B cell (primary cell): Measurements from ENCODE around the gene FMN1. TPM values are rescaled to one million over a fixed set of nuclear protein-coding genes. Genes with fewer than 3 reads are reported as not detected.

Experiments
- ATAC-seq: fragments of 200-7000 bp; cut with Tn5 transposase; one replicate; pipeline ENCODE4 v1.10.0; 2021; ENCODE audit warnings: low read depth, mild to moderate bottlenecking, moderate number of reproducible peaks, moderate library complexity
- CTCF ChIA-PET: fragments of 350-600 bp; sonication (Branson Sonifier 250); formaldehyde crosslinking; loops from one replicate; lab custom pipeline; 2021; ENCODE audit warnings: antibody characterized with exemption, inconsistent platforms; lab: Charles Lee
- POLR2A ChIA-PET: fragments of 350-600 bp; sonication (Branson Sonifier 250); formaldehyde crosslinking; loops from one replicate; lab custom pipeline; 2021; ENCODE audit warnings: antibody characterized with exemption; lab: Charles Lee
- DNase-seq: peaks from one replicate; pipeline ENCODE4 v3.0.0; 2013
- H2AFZ ChIP-seq: 2 replicates; pipeline ENCODE4 v1.6.1; 2012; ENCODE audit warnings: mild to moderate bottlenecking, low read depth, low read length; ENCODE audit not compliant: insufficient read depth, poor library complexity, severe bottlenecking
- H3K27ac ChIP-seq, 2 donors: 1 replicate in 1 of 2; 2 replicates in 1 of 2; pipeline ENCODE4 v1.5.1; 2012 to 2013; ENCODE audit warnings: low read length in 2 of 2, mild to moderate bottlenecking in 2 of 2, moderate library complexity in 1 of 2
- H3K27me3 ChIP-seq, 4 experiments: fragments of 200-600 bp in 1 of 4; sonication (generic) in 1 of 4; replicated peaks in 1 of 4; 1 replicate in 2 of 4; 2 replicates in 2 of 4; pipeline versions ENCODE4 v1.6.1 to v1.7.0; 2013 to 2016; ENCODE audit warnings: low read length in 3 of 4, mild to moderate bottlenecking in 2 of 4, mixed read lengths in 1 of 4, moderate library complexity in 1 of 4; ENCODE audit not compliant: insufficient read depth in 4 of 4, control insufficient read depth in 3 of 4; ENCODE audit errors: control extremely low read depth in 1 of 4
- H3K36me3 ChIP-seq, 2 experiments: replicated peaks in 1 of 2; 1 replicate in 1 of 2; 2 replicates in 1 of 2; pipeline versions ENCODE4 v1.6.1 to v1.7.1; 2013; ENCODE audit warnings: low read length in 1 of 2; ENCODE audit not compliant: insufficient read depth in 2 of 2, control insufficient read depth in 1 of 2; ENCODE audit errors: control extremely low read depth in 1 of 2, extremely low read depth in 1 of 2
- H3K4me1 ChIP-seq, 2 donors: fragments of 200-600 bp in 1 of 2; sonication (generic) in 1 of 2; 1 replicate in 1 of 2; 2 replicates in 1 of 2; pipeline versions ENCODE4 v1.5.1 to v1.6.1; 2013 to 2017; ENCODE audit warnings: low read length in 2 of 2; ENCODE audit not compliant: control insufficient read depth in 2 of 2, insufficient read depth in 2 of 2
- H3K4me2 ChIP-seq: replicated peaks from 2 replicates; pipeline ENCODE3; 2012; ENCODE audit warnings: mild to moderate bottlenecking, low read depth, low read length; ENCODE audit not compliant: poor library complexity, severe bottlenecking
- H3K4me3 ChIP-seq, 5 experiments: fragments of 200-600 bp in 1 of 5; sonication (generic) in 1 of 5; 1 replicate in 3 of 5; 2 replicates in 2 of 5; pipeline versions ENCODE4 v1.5.1 to v1.7.0; 2011 to 2016; ENCODE audit warnings: low read length in 4 of 5, mild to moderate bottlenecking in 4 of 5, low read depth in 2 of 5, control low read depth in 1 of 5, moderate library complexity in 1 of 5; ENCODE audit not compliant: insufficient read depth in 1 of 5; ENCODE audit errors: control extremely low read depth in 1 of 5, extremely low read depth in 1 of 5
- H3K79me2 ChIP-seq: fragments of 200-600 bp; sonication (generic); one replicate; pipeline ENCODE4 v1.6.0; 2016; ENCODE audit warnings: low read length; ENCODE audit not compliant: control insufficient read depth, insufficient read depth
- H3K9ac ChIP-seq: fragments of 200-600 bp; sonication (generic); 2 replicates; pipeline ENCODE4 v1.6.1; 2017; ENCODE audit warnings: mild to moderate bottlenecking, low read length, moderate library complexity
- H3K9me3 ChIP-seq, 3 donors: one replicate each; pipeline versions ENCODE4 v1.6.1 to v1.7.1; 2013; ENCODE audit warnings: low read length in 2 of 3; ENCODE audit not compliant: control insufficient read depth in 2 of 3, insufficient read depth in 1 of 3; ENCODE audit errors: control extremely low read depth in 1 of 3
- H4K20me1 ChIP-seq: 2 replicates; pipeline ENCODE4 v1.6.0; 2012; ENCODE audit warnings: mild to moderate bottlenecking, low read length; ENCODE audit not compliant: insufficient read depth, control insufficient read depth, poor library complexity, severe bottlenecking
- H3K27ac Mint-ChIP-seq: one replicate; pipeline ENCODE4 v1.8.0; 2021; ENCODE audit warnings: mixed read lengths
- H3K27me3 Mint-ChIP-seq: one replicate; pipeline ENCODE4 v1.8.0; 2021; ENCODE audit warnings: mixed read lengths
- H3K4me1 Mint-ChIP-seq: one replicate; pipeline ENCODE4 v1.8.0; 2021; ENCODE audit warnings: mixed read lengths
- H3K4me3 Mint-ChIP-seq: one replicate; pipeline ENCODE4 v1.8.0; 2021; ENCODE audit warnings: mixed read lengths
- H3K9me3 Mint-ChIP-seq: one replicate; pipeline ENCODE4 v1.8.0; 2022; ENCODE audit warnings: mixed read lengths; ENCODE audit not compliant: insufficient read depth
- EZH2 ChIP-seq: IDR thresholded peaks from 2 replicates; pipeline ENCODE4 v1.6.1; 2012; ENCODE audit warnings: borderline replicate concordance, low read depth, mild to moderate bottlenecking, moderate library complexity, low read length; ENCODE audit not compliant: insufficient read depth, poor library complexity, severe bottlenecking
- WGBS: methylation state at CpG from one replicate; pipeline ENCODE4 v1.1.5; 2013; ENCODE audit warnings: missing lambda C conversion rate; ENCODE audit not compliant: insufficient coverage; 5-methylcytosine and 5-hydroxymethylcytosine counted together
- intact Hi-C: fragments of 100-400 bp; cut with micrococcal nuclease; formaldehyde crosslinking; loops from one replicate; pipeline ENCODE4 v1.10.0; 2022
- polyA plus RNA-seq: library from polyadenylated mRNA; depleted of rRNA; stranded (reverse); fragments of >200 nt; gene quantifications from 2 replicates; pipeline ENCODE4 v1.2.3, GENCODE V29; 2012
- total RNA-seq, 2 donors: library from RNA; stranded (reverse); fragments of 120-200 nt in 1 of 2; gene quantifications; 1 replicate in 1 of 2; 2 replicates in 1 of 2; pipeline versions ENCODE4 v1.2.3 to v1.2.4, GENCODE V29; 2013 to 2022
- TF ChIP-seq, protein P1 (sequence below): fragments of 200-600 bp; IDR thresholded peaks from one replicate; pipeline ENCODE4 v1.8.0; 2022; ENCODE audit warnings: antibody characterized with exemption, mild to moderate bottlenecking

FMN1 gene
- total and polyA plus RNA-seq, 2 donors (not counting 1 experiment from before 2014, with no cell fraction given) = 0.21 to 0.96 TPM

DNA sequence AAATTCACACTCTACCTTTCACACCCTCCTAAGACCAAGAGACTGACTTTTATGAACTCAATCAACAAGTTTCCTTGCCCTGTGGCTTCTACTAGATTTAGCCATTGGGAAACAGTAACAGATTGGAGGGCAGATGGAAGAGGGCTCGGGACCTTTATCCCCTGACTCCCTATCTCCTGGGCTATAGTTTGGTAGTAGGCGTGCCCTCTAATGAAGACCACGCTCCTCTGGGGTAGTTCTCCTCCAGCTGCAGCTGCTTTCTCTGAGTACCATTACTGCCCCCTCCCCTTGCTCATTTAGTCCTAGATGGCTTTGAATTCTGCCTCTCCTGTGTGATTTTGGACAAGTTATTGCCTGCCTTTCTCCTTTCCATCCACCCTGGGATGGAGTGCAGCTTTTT is 33.3 kb downstream of the FMN1 start:
- Mint-ChIP-seq H3K27me3 (peaks cover 21% of the 10 kb centered on the region), H3K4me1 (peaks cover 12% of the 10 kb centered on the region), H3K27ac (no peak overlapping the region), H3K4me3 (no peak overlapping the region), H3K9me3 (no peaks in the 10 kb centered on the region)
- no peak overlapping the region for H3K4me2 ChIP-seq
- DNase-seq (no peak), ATAC-seq (no peak)
- intact Hi-C loops = no loop called here
- POLR2A ChIA-PET = no interaction called here
- no peak for TF ChIP-seq EZH2
- TF ChIP-seq, protein P1, sequence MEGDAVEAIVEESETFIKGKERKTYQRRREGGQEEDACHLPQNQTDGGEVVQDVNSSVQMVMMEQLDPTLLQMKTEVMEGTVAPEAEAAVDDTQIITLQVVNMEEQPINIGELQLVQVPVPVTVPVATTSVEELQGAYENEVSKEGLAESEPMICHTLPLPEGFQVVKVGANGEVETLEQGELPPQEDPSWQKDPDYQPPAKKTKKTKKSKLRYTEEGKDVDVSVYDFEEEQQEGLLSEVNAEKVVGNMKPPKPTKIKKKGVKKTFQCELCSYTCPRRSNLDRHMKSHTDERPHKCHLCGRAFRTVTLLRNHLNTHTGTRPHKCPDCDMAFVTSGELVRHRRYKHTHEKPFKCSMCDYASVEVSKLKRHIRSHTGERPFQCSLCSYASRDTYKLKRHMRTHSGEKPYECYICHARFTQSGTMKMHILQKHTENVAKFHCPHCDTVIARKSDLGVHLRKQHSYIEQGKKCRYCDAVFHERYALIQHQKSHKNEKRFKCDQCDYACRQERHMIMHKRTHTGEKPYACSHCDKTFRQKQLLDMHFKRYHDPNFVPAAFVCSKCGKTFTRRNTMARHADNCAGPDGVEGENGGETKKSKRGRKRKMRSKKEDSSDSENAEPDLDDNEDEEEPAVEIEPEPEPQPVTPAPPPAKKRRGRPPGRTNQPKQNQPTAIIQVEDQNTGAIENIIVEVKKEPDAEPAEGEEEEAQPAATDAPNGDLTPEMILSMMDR = no peak
- no peaks in the 10 kb centered on the region for H3K79me2 ChIP-seq
- H3K9ac ChIP-seq = no peak overlapping the region
- peaks cover 0 to 3% (median 0%) of the 10 kb centered on the region in 3 donors for H3K9me3 ChIP-seq
- no peaks in the 10 kb centered on the region for H3K27me3 ChIP-seq
- H2AFZ ChIP-seq = no peak overlapping the region
- H3K36me3 ChIP-seq = no peaks in the 10 kb centered on the region
- CTCF ChIA-PET = no interaction called here
- WGBS = no CpG with 5 or more reads among the region's 3 CpGs
- peaks cover 0 to 5% of the 10 kb centered on the region in 2 donors for H3K4me1 ChIP-seq
- no peaks in the 10 kb centered on the region for H4K20me1 ChIP-seq
- H3K27ac ChIP-seq = no peak overlapping the region
- no peak overlapping the region for H3K4me3 ChIP-seq

DNA sequence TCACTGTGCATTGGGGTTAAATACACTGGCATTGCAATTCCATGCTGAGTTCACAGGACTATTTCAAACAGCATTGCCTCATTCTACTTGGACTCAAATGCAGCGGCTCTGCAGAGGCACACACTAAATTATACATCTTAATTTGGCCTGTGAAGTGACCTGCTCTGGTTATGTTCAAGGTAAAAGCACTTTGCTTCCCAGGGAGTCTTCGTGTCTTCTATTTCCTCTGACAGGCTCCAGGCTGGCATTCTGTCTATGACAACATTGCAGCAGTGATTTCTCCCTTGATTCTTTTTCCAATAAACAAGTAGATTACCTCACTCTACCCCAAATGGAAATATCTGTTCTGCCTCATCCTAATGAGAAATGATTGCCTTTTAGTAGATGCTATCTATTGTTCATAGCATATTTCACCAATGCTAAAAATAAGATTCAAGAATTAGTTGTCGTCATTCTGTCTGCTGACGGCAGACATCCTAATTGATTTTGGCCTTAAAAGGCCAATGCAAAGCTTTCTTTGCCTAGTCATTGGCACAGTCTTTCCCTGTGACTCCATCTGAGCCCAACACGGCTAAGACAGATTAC is 33.8 kb downstream of the FMN1 start:
- no peak overlapping the region for H3K4me2 ChIP-seq
- no peaks in the 10 kb centered on the region for H3K79me2 ChIP-seq
- WGBS = 89% methylated on average over 4 of the region's 5 CpGs
- peaks cover 0 to 5% of the 10 kb centered on the region in 2 donors for H3K4me1 ChIP-seq
- H3K9me3 ChIP-seq = peaks cover 0 to 3% (median 0%) of the 10 kb centered on the region in 3 donors
- H3K4me3 ChIP-seq = no peak overlapping the region
- ChIA-PET POLR2A (no interaction called here), CTCF (no interaction called here)
- H3K36me3 ChIP-seq = no peaks in the 10 kb centered on the region
- no peak overlapping the region for H2AFZ ChIP-seq
- Mint-ChIP-seq H3K4me3 (no peak overlapping the region), H3K9me3 (no peaks in the 10 kb centered on the region), H3K27ac (no peak overlapping the region), H3K27me3 (peaks cover 25% of the 10 kb centered on the region), H3K4me1 (peaks cover 12% of the 10 kb centered on the region)
- H3K27ac ChIP-seq = no peak overlapping the region
- DNase-seq (no peak), ATAC-seq (no peak)
- H3K9ac ChIP-seq = no peak overlapping the region
- TF ChIP-seq EZH2 = no peak
- TF ChIP-seq, protein P1 = no peak
- H3K27me3 ChIP-seq = no peaks in the 10 kb centered on the region
- intact Hi-C loops = no loop called here
- H4K20me1 ChIP-seq = no peaks in the 10 kb centered on the region
